ENCODE results near the gene CSAG2.
"Not testable (repeated sequence)": the region's sequence is repeated elsewhere in the genome, so short reads cannot be mapped to it uniquely, and the experiment has no call there.

The CSAG2 gene, protein sequence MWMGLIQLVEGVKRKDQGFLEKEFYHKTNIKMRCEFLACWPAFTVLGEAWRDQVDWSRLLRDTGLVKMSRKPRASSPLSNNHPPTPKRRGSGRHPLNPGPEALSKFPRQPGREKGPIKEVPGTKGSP

GRCh38 chrX:152709173-152709572, at the start of gene CSAG2:
CSAG2 (minus strand) TSS chrX:152709273; CDS start chrX:152709112, 161 bp downstream.
- DNase-seq (ENCODE audit: low read depth in 1 of 2, low spot score in 1 of 2); in situ Hi-C loops (cut with HindIII; ENCODE audit: low pct_unique_long_range_greater_than_20kb, low sequenced_read_pairs): not testable (repeated sequence)

DNA sequence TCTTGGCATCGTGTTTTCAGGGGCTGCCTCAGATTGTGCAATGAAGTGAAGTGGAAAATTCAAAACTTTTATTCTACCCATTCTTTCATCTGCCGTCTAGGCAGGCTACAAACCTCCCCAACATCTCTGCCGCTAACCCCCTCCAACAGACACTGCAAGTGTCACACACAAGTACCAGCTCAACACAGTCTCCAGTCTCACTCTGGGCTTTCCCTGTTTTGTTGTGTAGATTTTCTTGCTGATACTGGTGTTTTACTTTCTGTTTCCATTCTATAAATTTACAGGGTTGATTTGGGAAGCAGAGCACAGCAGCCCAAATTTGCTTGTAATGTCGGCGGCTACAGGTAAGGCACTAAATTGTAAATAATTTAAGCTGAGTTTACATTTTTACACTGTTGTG, 45.8 kb upstream of the CSAG2 start:
- in situ Hi-C loops (cut with HindIII; ENCODE audit: low pct_unique_long_range_greater_than_20kb, low sequenced_read_pairs): not testable (repeated sequence)

GRCh38 chrX:152753686-152754650, 44.9 kb upstream of the CSAG2 start, which contains the start of gene MAGEA2:
MAGEA2 (minus strand) TSS chrX:152753842; CDS start chrX:152751363, 2,479 bp downstream.
- in situ Hi-C loops (cut with HindIII; ENCODE audit: low pct_unique_long_range_greater_than_20kb, low sequenced_read_pairs); DNase-seq (ENCODE audit: low read depth in 1 of 2, low spot score in 1 of 2): not testable (repeated sequence)

More for the DNA sequence above, 45.8 kb upstream of the CSAG2 start:
- DNase-seq (ENCODE audit: low read depth in 1 of 2, low spot score in 1 of 2): not testable (repeated sequence)

GRCh38 chrX:152738560-152738959, 29.5 kb upstream of the CSAG2 start:
- DNase-seq (ENCODE audit: low read depth in 1 of 2, low spot score in 1 of 2): no peak
- in situ Hi-C loops (cut with HindIII; ENCODE audit: low pct_unique_long_range_greater_than_20kb, low sequenced_read_pairs): no loop called here
- no peak for TF ChIP-seq JUND (IDR thresholded peaks at IDR 0.05; ENCODE audit: low read depth)

GRCh38 chrX:152736528-152736927, 27.5 kb upstream of the CSAG2 start:
- DNase-seq (ENCODE audit: low read depth in 1 of 2, low spot score in 1 of 2); in situ Hi-C loops (cut with HindIII; ENCODE audit: low pct_unique_long_range_greater_than_20kb, low sequenced_read_pairs): not testable (repeated sequence)

- no peak for TF ChIP-seq JUND (IDR thresholded peaks at IDR 0.05; ENCODE audit: low read depth)
- DNase-seq (ENCODE audit: low read depth in 1 of 2, low spot score in 1 of 2): no peak
- in situ Hi-C loops (cut with HindIII; ENCODE audit: low pct_unique_long_range_greater_than_20kb, low sequenced_read_pairs): no loop called here
Measured at GRCh38 chrX:152735860-152736511, 26.9 kb upstream of the CSAG2 start.

DNA sequence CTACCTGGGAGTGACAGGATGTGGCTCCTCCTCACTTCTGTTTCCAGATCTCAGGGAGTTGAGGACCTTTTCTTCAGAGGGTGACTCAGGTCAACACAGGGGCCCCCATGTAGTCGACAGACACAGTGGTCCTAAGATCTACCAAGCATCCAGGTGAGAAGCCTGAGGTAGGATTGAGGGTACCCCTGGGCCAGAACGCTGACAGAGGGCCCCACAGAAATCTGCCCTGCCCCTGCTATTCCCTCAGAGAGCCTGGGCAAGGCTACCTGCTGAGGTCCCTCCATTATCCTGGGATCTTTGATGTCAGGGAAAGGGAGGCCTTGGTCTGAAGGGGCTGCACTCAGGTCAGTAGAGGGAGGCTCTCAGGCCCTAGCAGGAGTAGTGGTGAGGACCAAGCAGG, 26.0 kb upstream of the CSAG2 start:
- TF ChIP-seq JUND (IDR thresholded peaks at IDR 0.05; ENCODE audit: low read depth): no peak
- in situ Hi-C loops (cut with HindIII; ENCODE audit: low pct_unique_long_range_greater_than_20kb, low sequenced_read_pairs): no loop called here
- DNase-seq (ENCODE audit: low read depth in 1 of 2, low spot score in 1 of 2): no peak

DNA sequence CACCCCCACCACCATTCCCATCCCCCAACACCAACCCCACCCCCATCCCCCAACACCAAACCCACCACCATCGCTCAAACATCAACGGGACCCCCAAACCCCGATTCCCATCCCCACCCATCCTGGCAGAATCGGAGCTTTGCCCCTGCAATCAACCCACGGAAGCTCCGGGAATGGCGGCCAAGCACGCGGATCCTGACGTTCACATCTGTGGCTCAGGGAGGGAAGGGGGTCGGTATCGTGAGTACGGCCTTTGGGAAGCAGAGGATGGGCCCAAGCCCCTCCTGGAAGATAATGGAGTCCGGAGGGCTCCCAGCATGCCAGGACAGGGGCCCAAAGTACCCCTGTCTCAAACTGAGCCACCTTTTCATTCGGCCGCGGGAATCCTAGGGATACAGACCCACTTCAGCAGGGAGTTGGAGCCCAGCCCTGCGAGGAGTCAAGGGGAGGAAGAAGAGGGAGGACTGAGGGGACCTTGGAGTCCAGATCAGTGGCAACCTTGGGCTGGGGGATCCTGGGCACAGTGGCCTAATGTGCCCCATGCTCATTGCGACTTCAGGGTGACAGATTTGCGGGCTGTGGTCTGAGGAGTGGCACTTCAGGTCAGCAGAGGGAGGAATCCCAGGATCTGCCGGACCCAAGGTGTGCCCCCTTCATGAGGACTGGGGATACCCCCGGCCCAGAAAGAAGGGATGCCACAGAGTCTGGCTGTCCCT, 25.2 kb upstream of the CSAG2 start:
- DNase-seq (ENCODE audit: low read depth in 1 of 2, low spot score in 1 of 2); in situ Hi-C loops (cut with HindIII; ENCODE audit: low pct_unique_long_range_greater_than_20kb, low sequenced_read_pairs): not testable (repeated sequence)

DNA sequence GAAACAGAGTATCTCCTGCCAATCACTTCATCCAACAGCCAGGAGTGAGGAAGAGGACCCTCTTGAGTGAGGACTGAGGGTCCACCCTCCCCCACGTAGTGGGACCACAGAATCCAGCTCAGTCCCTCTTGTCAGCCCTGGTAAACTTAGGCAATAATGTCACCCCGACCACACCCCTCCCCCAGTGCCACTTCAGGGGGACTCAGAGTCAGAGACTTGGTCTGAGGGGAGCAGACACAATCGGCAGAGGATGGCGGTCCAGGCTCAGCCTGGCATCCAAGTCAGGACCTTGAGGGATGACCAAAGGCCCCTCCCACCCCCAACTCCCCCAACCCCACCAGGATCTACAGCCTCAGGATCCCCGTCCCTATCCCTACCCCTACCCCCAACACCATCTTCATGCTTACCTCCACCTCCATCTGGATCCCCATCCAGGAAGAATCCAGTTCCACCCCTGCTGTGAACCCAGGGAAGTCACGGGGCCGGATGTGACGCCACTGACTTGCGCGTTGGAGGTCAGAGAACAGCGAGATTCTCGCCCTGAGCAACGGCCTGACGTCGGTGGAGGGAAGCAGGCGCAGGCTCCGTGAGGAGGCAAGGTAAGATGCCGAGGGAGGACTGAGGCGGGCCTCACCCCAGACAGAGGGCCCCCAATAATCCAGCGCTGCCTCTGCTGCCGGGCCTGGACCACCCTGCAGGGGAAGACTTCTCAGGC, 24.3 kb upstream of the CSAG2 start, which contains the start of the genes CSAG1 and MAGEA12:
CSAG1 (minus strand) TSS at position 461 of the 715 bp plus-strand sequence. CDS start 1,261 bp downstream, outside the sequence.
MAGEA12 (plus strand) TSS at position 497 of the 715 bp plus-strand sequence. CDS start 2,405 bp downstream, outside the sequence.
- in situ Hi-C loops (cut with HindIII; ENCODE audit: low pct_unique_long_range_greater_than_20kb, low sequenced_read_pairs): no loop called here
- DNase-seq (ENCODE audit: low read depth in 1 of 2, low spot score in 1 of 2): no peak
- TF ChIP-seq JUND (IDR thresholded peaks at IDR 0.05; ENCODE audit: low read depth): no peak

DNA sequence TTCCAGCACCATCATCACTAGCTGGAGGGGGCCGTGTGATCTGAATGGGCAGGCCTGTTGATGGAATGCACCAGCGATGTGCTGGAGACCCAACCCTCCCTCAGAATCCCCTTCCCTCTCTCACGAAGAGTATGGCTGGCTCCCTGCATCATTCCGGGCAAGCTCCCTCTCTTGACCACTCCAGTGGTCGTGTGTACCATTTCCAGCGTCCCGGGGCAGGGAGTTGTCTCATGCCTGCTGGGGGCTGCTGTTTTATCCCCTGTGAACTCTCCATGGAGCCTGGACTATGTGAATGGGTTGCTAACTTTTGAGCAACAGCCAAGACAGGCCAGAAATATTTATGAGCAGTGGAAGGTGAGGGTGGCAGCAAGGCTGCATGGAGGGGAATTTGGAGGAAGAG, 16.3 kb upstream of the CSAG2 start:
- in situ Hi-C loops (cut with HindIII; ENCODE audit: low pct_unique_long_range_greater_than_20kb, low sequenced_read_pairs): no loop called here
- no peak for TF ChIP-seq JUND (IDR thresholded peaks at IDR 0.05; ENCODE audit: low read depth)
- DNase-seq (ENCODE audit: low read depth in 1 of 2, low spot score in 1 of 2): no peak

DNA sequence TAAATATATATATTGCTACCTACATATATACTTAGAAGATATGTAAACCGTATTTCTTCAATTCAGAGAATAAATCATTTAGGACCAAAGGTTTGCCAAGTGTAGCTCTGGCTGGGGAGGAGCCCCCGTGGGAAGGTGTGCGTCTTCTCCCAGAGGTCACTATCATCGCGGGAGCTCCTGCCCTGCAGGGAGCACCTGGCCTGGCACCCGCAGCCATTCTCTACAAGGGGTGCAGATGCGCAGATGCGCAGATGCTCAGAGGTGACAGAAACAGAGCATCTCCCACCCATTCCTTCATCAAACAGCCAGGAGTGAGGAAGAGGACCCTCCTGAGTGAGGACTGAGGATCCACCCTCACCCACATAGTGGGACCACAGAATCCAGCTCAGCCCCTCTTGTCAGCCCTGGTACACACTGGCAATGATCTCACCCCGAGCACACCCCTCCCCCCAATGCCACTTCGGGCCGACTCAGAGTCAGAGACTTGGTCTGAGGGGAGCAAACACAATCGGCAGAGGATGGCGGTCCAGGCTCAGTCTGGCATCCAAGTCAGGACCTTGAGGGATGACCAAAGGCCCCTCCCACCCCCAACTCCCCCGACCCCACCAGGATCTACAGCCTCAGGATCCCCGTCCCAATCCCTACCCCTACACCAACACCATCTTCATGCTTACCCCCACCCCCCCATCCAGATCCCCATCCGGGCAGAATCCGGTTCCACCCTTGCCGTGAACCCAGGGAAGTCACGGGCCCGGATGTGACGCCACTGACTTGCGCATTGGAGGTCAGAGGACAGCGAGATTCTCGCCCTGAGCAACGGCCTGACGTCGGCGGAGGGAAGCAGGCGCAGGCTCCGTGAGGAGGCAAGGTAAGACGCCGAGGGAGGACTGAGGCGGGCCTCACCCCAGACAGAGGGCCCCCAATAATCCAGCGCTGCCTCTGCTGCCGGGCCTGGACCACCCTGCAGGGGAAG, 5.0 kb upstream of the CSAG2 start, which contains the start of gene MAGEA2B:
MAGEA2B (plus strand) TSS at position 814 of the 973 bp plus-strand sequence. CDS start 2,479 bp downstream, outside the sequence.
- DNase-seq (ENCODE audit: low read depth in 1 of 2, low spot score in 1 of 2); in situ Hi-C loops (cut with HindIII; ENCODE audit: low pct_unique_long_range_greater_than_20kb, low sequenced_read_pairs): not testable (repeated sequence)

GRCh38 chrX:152713195-152713594, 4.1 kb upstream of the CSAG2 start:
- DNase-seq (ENCODE audit: low read depth in 1 of 2, low spot score in 1 of 2); in situ Hi-C loops (cut with HindIII; ENCODE audit: low pct_unique_long_range_greater_than_20kb, low sequenced_read_pairs): not testable (repeated sequence)

DNA sequence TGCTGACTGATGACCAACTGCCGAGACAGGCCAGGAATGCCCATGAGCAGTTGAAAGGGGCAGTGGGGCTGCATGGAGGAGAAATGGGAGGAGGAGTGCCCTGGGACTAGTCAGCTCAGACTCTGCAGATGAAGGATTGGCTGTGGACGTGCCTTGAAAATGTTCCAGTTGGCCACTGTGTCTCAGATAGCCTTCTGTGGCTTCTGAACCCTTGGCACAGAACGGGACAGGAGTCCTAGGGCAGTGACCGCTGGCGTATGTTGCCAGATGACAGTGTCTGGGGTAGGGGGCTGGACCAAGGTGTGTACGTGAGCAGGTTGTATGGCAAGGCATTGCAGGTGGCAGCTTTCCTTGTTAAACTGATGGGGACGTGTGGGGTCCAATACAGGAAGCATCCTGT, 2.6 kb downstream of the CSAG2 start:
- in situ Hi-C loops (cut with HindIII; ENCODE audit: low pct_unique_long_range_greater_than_20kb, low sequenced_read_pairs): not testable (repeated sequence)

GRCh38 chrX:152700390-152700789, 8.7 kb downstream of the CSAG2 start:
- DNase-seq (ENCODE audit: low read depth in 1 of 2, low spot score in 1 of 2); in situ Hi-C loops (cut with HindIII; ENCODE audit: low pct_unique_long_range_greater_than_20kb, low sequenced_read_pairs): not testable (repeated sequence)

More for the DNA sequence above, 2.6 kb downstream of the CSAG2 start:
- DNase-seq (ENCODE audit: low read depth in 1 of 2, low spot score in 1 of 2): not testable (repeated sequence)
